ENCODE data around the gene SNTG2. TPM values are rescaled to one million over a fixed set of nuclear protein-coding genes. Genes with fewer than 3 reads are reported as not detected.

SNTG2 gene
- total and polyA plus RNA-seq, 2 donors (not counting 1 experiment from before 2014, with no cell fraction given), result 0.06 TPM; not detected in 1

DNA sequence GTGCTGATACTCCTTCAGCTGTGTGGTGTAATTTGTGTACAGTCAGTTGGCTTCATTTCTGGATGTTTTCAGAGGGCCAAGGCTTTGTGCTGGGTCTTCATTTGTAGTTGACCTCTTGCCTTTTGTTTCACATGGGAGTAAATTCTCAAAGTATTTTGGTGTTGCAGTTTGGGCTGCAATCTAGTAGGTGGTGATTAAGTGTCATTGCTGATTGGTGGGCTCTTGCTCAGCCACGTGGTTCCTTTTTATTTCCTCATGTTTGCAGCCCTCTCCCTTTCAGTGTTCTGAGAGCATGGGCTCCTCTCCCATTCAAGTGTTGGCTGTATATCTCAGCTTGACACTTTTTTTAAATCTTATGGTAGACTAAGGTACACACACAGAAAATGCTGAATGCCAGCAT lies 96.8 kb downstream of the SNTG2 start:
- no peaks in the 10 kb centered on the region for H3K4me1 ChIP-seq (ENCODE audit: control insufficient read depth, extremely low read depth, insufficient read depth, low read length)
- H3K79me2 ChIP-seq (ENCODE audit: control insufficient read depth, insufficient read depth, low read length), result no peaks in the 10 kb centered on the region
- no peak overlapping the region for H2AFZ ChIP-seq (ENCODE audit: low read length)
- no peaks in the 10 kb centered on the region for H3K36me3 ChIP-seq (ENCODE audit: control insufficient read depth, insufficient read depth, low read length)
- H4K20me1 ChIP-seq (ENCODE audit: control insufficient read depth, extremely low read depth, insufficient read depth, low read length), result no peaks in the 10 kb centered on the region
- no peak overlapping the region for H3K27ac ChIP-seq (ENCODE audit: insufficient read depth, low read length)
- TF ChIP-seq, protein P1, sequence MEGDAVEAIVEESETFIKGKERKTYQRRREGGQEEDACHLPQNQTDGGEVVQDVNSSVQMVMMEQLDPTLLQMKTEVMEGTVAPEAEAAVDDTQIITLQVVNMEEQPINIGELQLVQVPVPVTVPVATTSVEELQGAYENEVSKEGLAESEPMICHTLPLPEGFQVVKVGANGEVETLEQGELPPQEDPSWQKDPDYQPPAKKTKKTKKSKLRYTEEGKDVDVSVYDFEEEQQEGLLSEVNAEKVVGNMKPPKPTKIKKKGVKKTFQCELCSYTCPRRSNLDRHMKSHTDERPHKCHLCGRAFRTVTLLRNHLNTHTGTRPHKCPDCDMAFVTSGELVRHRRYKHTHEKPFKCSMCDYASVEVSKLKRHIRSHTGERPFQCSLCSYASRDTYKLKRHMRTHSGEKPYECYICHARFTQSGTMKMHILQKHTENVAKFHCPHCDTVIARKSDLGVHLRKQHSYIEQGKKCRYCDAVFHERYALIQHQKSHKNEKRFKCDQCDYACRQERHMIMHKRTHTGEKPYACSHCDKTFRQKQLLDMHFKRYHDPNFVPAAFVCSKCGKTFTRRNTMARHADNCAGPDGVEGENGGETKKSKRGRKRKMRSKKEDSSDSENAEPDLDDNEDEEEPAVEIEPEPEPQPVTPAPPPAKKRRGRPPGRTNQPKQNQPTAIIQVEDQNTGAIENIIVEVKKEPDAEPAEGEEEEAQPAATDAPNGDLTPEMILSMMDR (conservative IDR thresholded peaks at IDR 0.05 in 1 of 2, IDR thresholded peaks at IDR 0.05 in 1 of 2; ENCODE audit: low read depth in 1 of 2, low read length in 2 of 2), result peak in 1 of 2 donors; percentile 30
- TF ChIP-seq EZH2 (IDR thresholded peaks at IDR 0.05; ENCODE audit: low read length, missing control alignments), result no peak
- no peak overlapping the region for H3K4me3 ChIP-seq (replicated peaks in 1 of 4; ENCODE audit: control extremely low read depth in 1 of 4, insufficient read depth in 1 of 4, low read depth in 3 of 4, low read length in 4 of 4)
- DNase-seq (ENCODE audit: low read depth in 2 of 2), result peak; percentile 23 to 38
- H3K9ac ChIP-seq (ENCODE audit: insufficient read depth, low read length), result no peak overlapping the region
- no peak overlapping the region for H3K4me2 ChIP-seq (ENCODE audit: extremely low read depth, insufficient read depth, low read length)
- no peaks in the 10 kb centered on the region for H3K9me3 ChIP-seq (ENCODE audit: control insufficient read depth, insufficient read depth, low read depth, low read length)
- H3K27me3 ChIP-seq (ENCODE audit: control insufficient read depth, insufficient read depth, low read length), result no peaks in the 10 kb centered on the region

DNA sequence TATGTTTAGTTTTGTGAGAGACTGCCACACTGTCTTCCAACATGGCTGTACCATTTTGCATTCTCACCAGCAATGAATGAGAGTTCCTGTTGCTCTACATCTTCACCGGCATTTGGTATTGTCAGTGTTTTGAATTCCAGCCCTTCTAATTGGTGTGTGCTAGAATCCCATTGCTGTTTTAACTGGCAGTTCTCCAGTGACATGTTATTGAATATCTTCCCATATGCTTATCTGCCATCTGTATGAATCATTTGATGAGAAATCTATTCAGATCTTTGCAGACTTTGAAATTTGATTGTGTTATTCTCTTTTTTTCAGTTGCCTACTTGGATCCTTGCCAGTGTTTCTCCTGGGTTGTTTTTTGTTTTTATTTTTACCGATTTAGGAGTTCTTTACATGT lies 99.0 kb downstream of the SNTG2 start:
- H3K36me3 ChIP-seq (ENCODE audit: control insufficient read depth, insufficient read depth, low read length), result no peaks in the 10 kb centered on the region
- H3K4me1 ChIP-seq (ENCODE audit: control insufficient read depth, extremely low read depth, insufficient read depth, low read length), result no peaks in the 10 kb centered on the region
- no peaks in the 10 kb centered on the region for H3K79me2 ChIP-seq (ENCODE audit: control insufficient read depth, insufficient read depth, low read length)
- no peak overlapping the region for H3K4me3 ChIP-seq (replicated peaks in 1 of 4; ENCODE audit: control extremely low read depth in 1 of 4, insufficient read depth in 1 of 4, low read depth in 3 of 4, low read length in 4 of 4)
- H3K9me3 ChIP-seq (ENCODE audit: control insufficient read depth, insufficient read depth, low read depth, low read length), result no peaks in the 10 kb centered on the region
- H3K27ac ChIP-seq (ENCODE audit: insufficient read depth, low read length), result no peak overlapping the region
- H2AFZ ChIP-seq (ENCODE audit: low read length), result no peak overlapping the region
- TF ChIP-seq, protein P1 (conservative IDR thresholded peaks at IDR 0.05 in 1 of 2, IDR thresholded peaks at IDR 0.05 in 1 of 2; ENCODE audit: low read depth in 1 of 2, low read length in 2 of 2), result no peak
- no peak for TF ChIP-seq EZH2 (IDR thresholded peaks at IDR 0.05; ENCODE audit: low read length, missing control alignments)
- peak; percentile 39 to 47 for DNase-seq (ENCODE audit: low read depth in 2 of 2)
- H3K27me3 ChIP-seq (ENCODE audit: control insufficient read depth, insufficient read depth, low read length), result no peaks in the 10 kb centered on the region
- H4K20me1 ChIP-seq (ENCODE audit: control insufficient read depth, extremely low read depth, insufficient read depth, low read length), result no peaks in the 10 kb centered on the region
- H3K9ac ChIP-seq (ENCODE audit: insufficient read depth, low read length), result no peak overlapping the region
- H3K4me2 ChIP-seq (ENCODE audit: extremely low read depth, insufficient read depth, low read length), result no peak overlapping the region

DNA sequence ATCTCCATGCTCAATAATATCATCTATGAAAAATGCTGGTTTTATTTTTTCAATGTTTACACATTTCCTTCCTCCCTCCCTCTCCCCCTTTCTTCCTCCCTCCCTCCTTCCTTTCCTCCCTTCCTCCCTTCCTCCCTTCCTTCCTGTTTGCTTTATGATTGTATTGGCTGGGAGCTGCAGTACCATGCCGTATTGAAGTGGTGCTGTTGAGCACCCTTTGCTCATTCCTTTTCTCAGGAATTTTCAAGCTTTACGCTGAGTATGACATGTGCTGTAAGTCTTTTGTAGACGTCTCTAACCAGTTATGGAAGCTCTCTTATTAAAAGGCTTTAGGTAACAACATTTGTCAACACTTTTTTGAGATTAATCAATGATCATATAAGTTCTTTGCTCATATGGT lies 100.4 kb downstream of the SNTG2 start:
- Histone ChIP-seq H3K27me3 (ENCODE audit: control insufficient read depth, insufficient read depth, low read length) (no peaks in the 10 kb centered on the region), H3K79me2 (ENCODE audit: control insufficient read depth, insufficient read depth, low read length) (no peaks in the 10 kb centered on the region), H2AFZ (ENCODE audit: low read length) (no peak overlapping the region), H4K20me1 (ENCODE audit: control insufficient read depth, extremely low read depth, insufficient read depth, low read length) (no peaks in the 10 kb centered on the region), H3K4me3 (replicated peaks in 1 of 4; ENCODE audit: control extremely low read depth in 1 of 4, insufficient read depth in 1 of 4, low read depth in 3 of 4, low read length in 4 of 4) (no peak overlapping the region), H3K9me3 (ENCODE audit: control insufficient read depth, insufficient read depth, low read depth, low read length) (no peaks in the 10 kb centered on the region), H3K4me2 (ENCODE audit: extremely low read depth, insufficient read depth, low read length) (no peak overlapping the region), H3K9ac (ENCODE audit: insufficient read depth, low read length) (no peak overlapping the region), H3K4me1 (ENCODE audit: control insufficient read depth, extremely low read depth, insufficient read depth, low read length) (peaks cover 6% of the 10 kb centered on the region), H3K27ac (ENCODE audit: insufficient read depth, low read length) (no peak overlapping the region), H3K36me3 (ENCODE audit: control insufficient read depth, insufficient read depth, low read length) (no peaks in the 10 kb centered on the region)
- TF ChIP-seq, protein P1 (conservative IDR thresholded peaks at IDR 0.05 in 1 of 2, IDR thresholded peaks at IDR 0.05 in 1 of 2; ENCODE audit: low read depth in 1 of 2, low read length in 2 of 2), result peak in 1 of 2 donors; percentile 16
- TF ChIP-seq EZH2 (IDR thresholded peaks at IDR 0.05; ENCODE audit: low read length, missing control alignments), result no peak
- peak; percentile 23 to 30 for DNase-seq (ENCODE audit: low read depth in 2 of 2)
